Measurements from ENCODE around the gene CHI3L1.

- TF ChIP-seq CTCF (IDR thresholded peaks at IDR 0.05; ENCODE audit: low read depth, low read length) (no peak), EZH2phosphoT487 (IDR thresholded peaks at IDR 0.05; ENCODE audit: low read depth) (no peak)
Measured at GRCh38 chr1:203162403-203162802, 24.1 kb downstream of the CHI3L1 start.

All from OCI-LY3 (cell line).